GM12801 (cell line): ENCODE data around the gene CGB5.

ENCODE experiments used
- CTCF ChIP-seq: IDR thresholded peaks from one replicate; pipeline ENCODE4 v1.5.1; 2011; ENCODE audit warnings: control low read depth; ENCODE audit not compliant: insufficient read length; ENCODE audit errors: extremely low read depth

The CGB5 gene

GRCh38 chr19:49059053-49059452 is 15.4 kb downstream of the CGB5 start:
- no peak for TF ChIP-seq CTCF

GRCh38 chr19:49061000-49061399 is 17.4 kb downstream of the CGB5 start:
- no peak for TF ChIP-seq CTCF

DNA sequence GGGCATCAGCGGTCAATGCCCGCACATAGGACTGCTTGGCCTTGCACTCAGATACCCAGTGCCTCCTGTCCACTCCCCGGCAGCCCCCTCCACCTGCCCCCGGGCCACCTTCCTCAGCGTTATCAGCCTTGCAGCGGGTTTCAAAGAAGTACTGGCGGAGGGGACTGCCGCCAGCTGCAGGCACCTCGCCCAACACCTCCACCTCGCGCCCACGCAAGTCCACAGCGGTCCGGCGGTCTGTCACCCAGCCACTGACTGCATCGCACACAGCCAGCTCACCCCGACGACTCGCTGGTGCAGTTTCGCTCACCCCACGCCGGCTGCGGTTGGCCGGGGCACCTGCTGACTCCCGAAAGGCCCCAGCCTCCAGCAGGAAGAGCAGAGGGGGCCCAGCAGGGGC is 17.8 kb downstream of the CGB5 start:
- no peak for TF ChIP-seq CTCF

DNA sequence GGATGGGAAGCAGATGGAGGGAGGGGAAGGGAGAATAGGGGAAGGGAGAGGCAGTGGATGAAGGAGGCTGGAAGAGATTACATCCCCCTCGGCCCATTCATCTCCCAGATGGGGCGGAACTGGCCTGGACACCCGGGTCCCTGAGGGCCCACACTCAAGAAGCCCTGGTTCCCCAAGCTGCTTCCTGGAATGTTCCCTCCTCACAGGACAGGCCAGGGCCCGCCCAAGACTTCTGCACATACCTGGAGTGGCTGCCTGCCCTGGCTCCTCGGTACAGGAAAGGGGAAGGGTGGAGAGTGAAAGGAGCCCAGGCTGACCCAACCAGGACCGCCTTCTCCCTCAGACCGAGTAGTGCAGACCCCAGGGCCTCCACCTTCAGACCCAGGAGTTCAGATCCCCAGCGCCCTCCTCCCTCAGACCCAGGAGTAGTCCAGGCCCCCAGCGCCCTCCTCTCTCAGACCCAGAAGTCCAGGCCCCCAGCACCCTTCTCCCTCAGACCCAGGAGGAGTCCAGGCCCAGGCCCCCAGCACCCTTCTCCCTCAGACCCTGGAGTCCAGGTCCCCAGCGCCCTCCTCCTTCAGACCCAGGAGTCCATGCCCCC is 20.5 kb downstream of the CGB5 start:
- no peak for TF ChIP-seq CTCF

DNA sequence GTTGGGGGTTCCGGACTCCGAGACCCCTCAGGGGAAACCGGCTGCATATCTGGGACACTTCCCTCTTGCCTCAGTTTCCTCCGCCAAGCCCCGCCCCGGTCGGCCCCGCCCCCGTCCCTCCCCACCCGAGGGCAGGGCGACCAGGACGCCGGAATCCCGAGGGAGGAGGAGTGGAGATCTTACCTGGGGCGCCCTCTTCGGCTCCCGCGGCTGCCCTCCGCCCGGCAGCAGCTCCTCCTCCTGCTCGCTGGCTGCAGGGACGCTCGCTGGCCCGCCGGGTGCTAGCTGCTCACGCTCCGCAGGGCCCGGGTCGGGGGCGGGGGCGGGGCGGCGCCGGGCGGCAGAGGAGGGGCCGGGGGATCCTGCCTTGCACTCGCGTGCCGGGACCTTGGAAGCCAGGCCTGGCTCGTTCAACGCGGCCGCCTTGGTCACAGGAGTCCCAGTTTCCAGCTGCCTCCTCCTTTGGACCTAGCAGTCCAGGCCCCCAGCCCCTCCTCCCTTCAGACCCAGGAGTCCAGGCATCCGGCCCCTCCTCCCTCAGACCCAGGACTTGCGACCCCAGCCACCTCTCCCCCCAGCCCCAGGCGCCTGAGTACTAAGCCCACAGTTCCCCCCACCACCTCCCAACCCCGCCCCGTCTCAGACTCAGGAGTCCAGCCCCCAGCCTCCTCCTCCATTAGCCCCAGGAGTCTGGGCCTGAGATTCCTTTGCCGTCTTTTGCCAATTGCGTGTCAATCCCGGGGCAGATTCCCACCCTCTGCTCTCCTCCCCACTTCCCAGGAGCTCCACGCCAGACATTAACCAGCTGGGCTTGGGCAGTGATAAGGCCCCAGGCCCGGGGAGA is 21.3 kb downstream of the CGB5 start, which contains the start of gene NTF4:
NTF4 (minus strand) TSS at position 51 of the 844 bp plus-strand sequence. CDS start 2,821 bp downstream, outside the sequence.
- no peak for TF ChIP-seq CTCF

DNA sequence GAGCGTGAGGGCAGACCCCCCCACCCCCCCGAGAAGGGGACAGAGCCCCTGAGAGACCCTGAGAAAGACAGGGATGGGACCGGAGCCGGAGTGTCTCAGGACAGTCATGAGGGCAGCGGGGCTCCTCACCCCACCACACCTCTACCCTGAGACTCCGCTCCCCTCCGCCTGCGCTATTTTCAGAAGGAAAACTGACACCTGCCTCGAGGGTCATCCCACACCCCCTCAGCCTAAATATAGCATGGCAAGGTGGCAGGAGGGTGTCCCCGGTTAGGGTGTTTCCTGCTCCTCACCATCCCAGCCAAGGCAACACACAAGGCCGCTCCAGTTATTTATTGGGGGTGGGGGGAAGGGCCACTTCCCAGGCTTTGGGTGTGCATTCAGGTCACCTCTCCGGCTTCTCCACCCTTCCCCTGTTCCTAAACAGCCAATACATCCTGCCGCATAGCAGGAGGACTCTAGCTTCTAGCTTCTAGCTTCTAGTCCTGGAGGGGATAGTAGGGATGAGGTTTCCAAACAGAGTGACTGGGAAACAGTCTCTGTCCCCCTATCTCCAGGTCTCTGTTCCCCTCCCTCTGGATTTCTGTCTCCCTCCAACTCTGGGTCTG is 22.4 kb downstream of the CGB5 start:
- no peak for TF ChIP-seq CTCF

GRCh38 chr19:49067554-49067953 is 23.9 kb downstream of the CGB5 start:
- TF ChIP-seq CTCF = no peak
